GM19238 (cell line): Measurements from ENCODE around the gene EIF3K.

ENCODE experiments used
- DNase-seq: peaks from one replicate; pipeline ENCODE4 v3.0.0; 2011; ENCODE audit warnings: low spot score; ENCODE audit not compliant: insufficient read length

The EIF3K gene

GRCh38 chr19:38684078-38684861 lies 65.3 kb downstream of the EIF3K start:
- DNase-seq = no peak

- DNase-seq = no peak
These were observed 66.1 kb downstream of the EIF3K start for GRCh38 chr19:38684862-38685665.

- peak; percentile 50 for DNase-seq
These were observed 66.9 kb downstream of the EIF3K start for GRCh38 chr19:38685666-38686529.

GRCh38 chr19:38686530-38686888 lies 67.5 kb downstream of the EIF3K start:
- DNase-seq = peak; percentile 62
